ENCODE results near the gene STX18. TPM values are rescaled to one million over a fixed set of nuclear protein-coding genes. Genes with fewer than 3 reads are reported as not detected.

Gene STX18
- total RNA-seq, 1 experiment from 2014 or later, result 20.9 TPM

GRCh38 chr4:4529392-4529791 lies 12.5 kb downstream of the STX18 start:
- H2BK5ac ChIP-seq (ENCODE audit: insufficient read length, low read length), result no peak overlapping the region
- no peak overlapping the region for H3T11ph ChIP-seq (ENCODE audit: low read length)
- H3K27me3 ChIP-seq (ENCODE audit: insufficient read depth, low read length), result no peaks in the 10 kb centered on the region
- no peaks in the 10 kb centered on the region for H3K23me2 ChIP-seq (ENCODE audit: insufficient read length, low read depth, low read length, poor library complexity, severe bottlenecking)
- H2BK15ac ChIP-seq (ENCODE audit: low read depth, low read length), result no peak overlapping the region
- H2AFZ ChIP-seq (ENCODE audit: low read length), result no peak overlapping the region
- no peak overlapping the region for H2BK120ac ChIP-seq (ENCODE audit: low read depth, low read length, poor library complexity, severe bottlenecking)
- no peaks in the 10 kb centered on the region for H3K79me1 ChIP-seq (ENCODE audit: insufficient read depth, low read depth, low read length, poor library complexity, severe bottlenecking)
- no peak overlapping the region for H3K4ac ChIP-seq (ENCODE audit: low read depth, low read length)
- H4K8ac ChIP-seq (replicated peaks; ENCODE audit: insufficient read length, low read depth, low read length), result no peak overlapping the region
- H2BK20ac ChIP-seq (ENCODE audit: low read depth, low read length, poor library complexity, severe bottlenecking), result no peak overlapping the region
- H3K23ac ChIP-seq (ENCODE audit: insufficient read length, low read depth, low read length), result no peak overlapping the region
- no peaks in the 10 kb centered on the region for H3K4me1 ChIP-seq (ENCODE audit: insufficient read depth, low read length)
- H3K4me1 Mint-ChIP-seq, result peaks cover 2 to 3% of the 10 kb centered on the region in 2 experiments; a peak in 3 of 4 replicates
- TF ChIP-seq, protein P1, sequence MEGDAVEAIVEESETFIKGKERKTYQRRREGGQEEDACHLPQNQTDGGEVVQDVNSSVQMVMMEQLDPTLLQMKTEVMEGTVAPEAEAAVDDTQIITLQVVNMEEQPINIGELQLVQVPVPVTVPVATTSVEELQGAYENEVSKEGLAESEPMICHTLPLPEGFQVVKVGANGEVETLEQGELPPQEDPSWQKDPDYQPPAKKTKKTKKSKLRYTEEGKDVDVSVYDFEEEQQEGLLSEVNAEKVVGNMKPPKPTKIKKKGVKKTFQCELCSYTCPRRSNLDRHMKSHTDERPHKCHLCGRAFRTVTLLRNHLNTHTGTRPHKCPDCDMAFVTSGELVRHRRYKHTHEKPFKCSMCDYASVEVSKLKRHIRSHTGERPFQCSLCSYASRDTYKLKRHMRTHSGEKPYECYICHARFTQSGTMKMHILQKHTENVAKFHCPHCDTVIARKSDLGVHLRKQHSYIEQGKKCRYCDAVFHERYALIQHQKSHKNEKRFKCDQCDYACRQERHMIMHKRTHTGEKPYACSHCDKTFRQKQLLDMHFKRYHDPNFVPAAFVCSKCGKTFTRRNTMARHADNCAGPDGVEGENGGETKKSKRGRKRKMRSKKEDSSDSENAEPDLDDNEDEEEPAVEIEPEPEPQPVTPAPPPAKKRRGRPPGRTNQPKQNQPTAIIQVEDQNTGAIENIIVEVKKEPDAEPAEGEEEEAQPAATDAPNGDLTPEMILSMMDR (conservative IDR thresholded peaks at IDR 0.05), result no peak
- H3K9ac ChIP-seq (ENCODE audit: extremely low read depth, insufficient read length, low read length), result no peak overlapping the region
- H3K36me3 Mint-ChIP-seq (ENCODE audit: insufficient read depth in 1 of 3, low read depth in 3 of 3), result no peaks in the 10 kb centered on the region
- H3K18ac ChIP-seq (ENCODE audit: insufficient read length, low read depth, low read length), result no peak overlapping the region
- H2AK5ac ChIP-seq (ENCODE audit: insufficient read length, low read length), result no peak overlapping the region
- H3K9me3 Mint-ChIP-seq, result no peaks in the 10 kb centered on the region
- peaks cover 3% of the 10 kb centered on the region; the same call in 1 of the 2 replicates for H3K79me2 ChIP-seq (ENCODE audit: insufficient read depth, low read length)
- WGBS (ENCODE audit: extremely low coverage, insufficient read length, low lambda C conversion rate), result no CpG with 5 or more reads among the region's 5 CpGs
- no peaks in the 10 kb centered on the region for H3K27me3 Mint-ChIP-seq (ENCODE audit: low read depth)
- no peak overlapping the region for H3K27ac ChIP-seq (ENCODE audit: insufficient read length, low read depth, low read length)
- H4K91ac ChIP-seq (ENCODE audit: insufficient read length, low read depth, low read length), result no peak overlapping the region
- H3K27ac Mint-ChIP-seq, result no peak overlapping the region
- H3K4me2 ChIP-seq (ENCODE audit: insufficient read depth, insufficient read length, low read length), result no peak overlapping the region
- no peak overlapping the region for H3K14ac ChIP-seq (ENCODE audit: insufficient read depth, low read length)
- H3K56ac ChIP-seq (ENCODE audit: insufficient read length, low read depth, low read length), result no peak overlapping the region
- H2BK12ac ChIP-seq (ENCODE audit: insufficient read length, low read depth, low read length), result no peak overlapping the region
- no peaks in the 10 kb centered on the region for H4K20me1 ChIP-seq (ENCODE audit: control insufficient read depth, insufficient read depth, insufficient read length)
- no peaks in the 10 kb centered on the region for H3K9me3 ChIP-seq (ENCODE audit: control insufficient read depth, low read depth, low read length)
- H3K4me3 Mint-ChIP-seq, result no peak overlapping the region
- DNase-seq, result no peak
- H4K5ac ChIP-seq (ENCODE audit: insufficient read length, low read depth, low read length), result no peak overlapping the region
